Esophagus muscularis mucosa (tissue), 2 donors: ENCODE data around the gene ATXN2.

ENCODE experiments used
- POLR2A ChIP-seq: fragments of 450-650 bp; IDR thresholded peaks from one replicate; pipeline ENCODE4 v1.6.1; 2017; ENCODE audit warnings: antibody characterized with exemption, moderate library complexity, mild to moderate bottlenecking, low read depth
- POLR2AphosphoS5 ChIP-seq, 2 donors: sonication (generic); formaldehyde crosslinking; IDR thresholded peaks; one replicate each; pipeline ENCODE4 v1.6.1; 2017; ENCODE audit warnings: antibody characterized with exemption in 2 of 2

GRCh38 chr12:111471236-111471635 lies 127.9 kb downstream of the ATXN2 start:
- TF ChIP-seq POLR2AphosphoS5 (IDR thresholded peaks at IDR 0.05) = no peak
- TF ChIP-seq POLR2A = no peak
